ENCODE data around the gene DNM2. TPM values are rescaled to one million over a fixed set of nuclear protein-coding genes. Genes with fewer than 3 reads are reported as not detected.

Gene DNM2
- polyA plus RNA-seq, 2 of the 4 experiments (the other 2 are of a cell fraction) = 32.9 to 58.5 TPM

DNA sequence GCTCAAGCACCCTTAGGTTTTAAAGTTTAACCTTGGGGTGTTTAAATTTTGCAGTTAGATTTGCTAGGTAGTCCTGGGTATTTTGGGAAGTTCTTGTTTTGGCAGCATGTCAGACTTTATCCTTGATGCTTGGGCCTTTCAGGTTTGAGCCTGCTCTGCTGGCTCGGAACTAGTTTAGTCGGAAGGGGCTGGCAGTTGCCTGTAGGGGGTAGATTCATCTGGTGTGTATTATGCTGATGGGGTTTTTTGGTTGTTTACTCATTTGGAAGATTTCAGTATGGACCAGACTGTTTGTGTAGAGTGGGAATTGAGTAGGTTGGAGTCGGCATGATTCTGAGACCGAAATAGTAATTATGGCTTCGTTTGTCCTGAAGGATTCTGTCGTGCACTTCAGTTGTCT, 48.6 kb upstream of the DNM2 start:
- FAIRE-seq (no peak), DNase-seq (ENCODE audit: low read depth in 1 of 2, low spot score in 1 of 2) (no peak), ATAC-seq (no peak)
- 87% methylated on average over 6 of the region's 6 CpGs for WGBS (ENCODE audit: missing lambda C conversion rate)
- ChIA-PET CTCF (interaction anchor here (1.3 to 1.7 kb wide), 3 partner anchors 13 to 88 kb away, joined by 3 to 6 read pairs (median 4); no protein-coding TSS in a partner anchor), POLR2A (no interaction called here)
- Histone ChIP-seq H3K4me1 (peaks cover 17% of the 10 kb centered on the region; the same call in 2 of the 3 replicates), H3K27ac (no peak overlapping the region), H3K4me2 (no peak overlapping the region), H3K4me3 (no peak overlapping the region), H3K9me3 (no peaks in the 10 kb centered on the region)
- TF ChIP-seq, protein P1, sequence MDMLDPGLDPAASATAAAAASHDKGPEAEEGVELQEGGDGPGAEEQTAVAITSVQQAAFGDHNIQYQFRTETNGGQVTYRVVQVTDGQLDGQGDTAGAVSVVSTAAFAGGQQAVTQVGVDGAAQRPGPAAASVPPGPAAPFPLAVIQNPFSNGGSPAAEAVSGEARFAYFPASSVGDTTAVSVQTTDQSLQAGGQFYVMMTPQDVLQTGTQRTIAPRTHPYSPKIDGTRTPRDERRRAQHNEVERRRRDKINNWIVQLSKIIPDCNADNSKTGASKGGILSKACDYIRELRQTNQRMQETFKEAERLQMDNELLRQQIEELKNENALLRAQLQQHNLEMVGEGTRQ (IDR thresholded peaks at IDR 0.05) = no peak
- TF ChIP-seq EHMT2 (IDR thresholded peaks at IDR 0.05; ENCODE audit: low read depth) (no peak), MAZ (IDR thresholded peaks at IDR 0.05; ENCODE audit: borderline replicate concordance, low read depth, low read length) (no peak), RFX5 (IDR thresholded peaks at IDR 0.05) (no peak), FOXS1 (CRISPR knock-in tag; IDR thresholded peaks at IDR 0.05) (no peak), SREBF2 (IDR thresholded peaks at IDR 0.05) (no peak), FOSB (CRISPR knock-in tag; IDR thresholded peaks at IDR 0.05) (no peak), NPAS2 (CRISPR knock-in tag; IDR thresholded peaks at IDR 0.05; ENCODE audit: borderline replicate concordance) (no peak), HOXB13 (CRISPR knock-in tag; IDR thresholded peaks at IDR 0.05; ENCODE audit: low read depth) (no peak), ESRRA (IDR thresholded peaks at IDR 0.05; ENCODE audit: borderline replicate concordance, low read length) (no peak), CHD4 (IDR thresholded peaks at IDR 0.05; ENCODE audit: borderline replicate concordance) (no peak), BHLHE40 (IDR thresholded peaks at IDR 0.05; ENCODE audit: low read depth, low read length) (no peak), HDAC2 (IDR thresholded peaks at IDR 0.05) (no peak), NFE2L2 (conservative IDR thresholded peaks at IDR 0.05; ENCODE audit: low read length) (no peak), KDM1A (IDR thresholded peaks at IDR 0.05; ENCODE audit: low read depth) (no peak)
- TF ChIP-seq, protein P2, sequence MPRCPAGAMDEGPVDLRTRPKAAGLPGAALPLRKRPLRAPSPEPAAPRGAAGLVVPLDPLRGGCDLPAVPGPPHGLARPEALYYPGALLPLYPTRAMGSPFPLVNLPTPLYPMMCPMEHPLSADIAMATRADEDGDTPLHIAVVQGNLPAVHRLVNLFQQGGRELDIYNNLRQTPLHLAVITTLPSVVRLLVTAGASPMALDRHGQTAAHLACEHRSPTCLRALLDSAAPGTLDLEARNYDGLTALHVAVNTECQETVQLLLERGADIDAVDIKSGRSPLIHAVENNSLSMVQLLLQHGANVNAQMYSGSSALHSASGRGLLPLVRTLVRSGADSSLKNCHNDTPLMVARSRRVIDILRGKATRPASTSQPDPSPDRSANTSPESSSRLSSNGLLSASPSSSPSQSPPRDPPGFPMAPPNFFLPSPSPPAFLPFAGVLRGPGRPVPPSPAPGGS (IDR thresholded peaks at IDR 0.05) = no peak

DNA sequence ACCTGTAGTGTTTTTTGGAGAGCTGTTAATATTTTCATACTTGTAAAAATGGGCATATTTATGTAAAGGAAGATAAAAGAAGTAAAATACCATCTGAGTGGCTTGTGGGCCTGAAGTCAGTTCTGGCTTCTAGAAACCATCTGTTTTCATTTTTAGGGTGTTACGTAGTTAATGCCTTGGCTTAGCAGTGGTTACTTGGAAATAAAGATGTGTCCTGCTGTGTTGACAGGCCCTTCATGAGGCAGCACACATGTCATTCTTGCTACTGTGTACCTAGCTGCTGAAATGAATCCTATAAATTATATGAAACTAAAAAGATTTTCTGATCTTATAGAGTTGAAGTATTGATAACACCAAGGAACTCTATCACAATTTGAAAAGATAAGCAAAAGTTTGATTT, 47.7 kb upstream of the DNM2 start:
- DNase-seq (ENCODE audit: low read depth in 1 of 2, low spot score in 1 of 2) (no peak), ATAC-seq (no peak), FAIRE-seq (no peak)
- Histone ChIP-seq H3K9me3 (no peaks in the 10 kb centered on the region), H3K4me3 (no peak overlapping the region), H3K4me1 (peaks cover 17% of the 10 kb centered on the region; the same call in 2 of the 3 replicates), H3K4me2 (no peak overlapping the region), H3K27ac (no peak overlapping the region)
- WGBS (ENCODE audit: missing lambda C conversion rate) = 96% methylated on average over 1 of the region's 1 CpG
- ChIA-PET POLR2A (no interaction called here), CTCF (interaction anchor here (1.3 to 1.4 kb wide), 2 partner anchors 29 to 89 kb away, joined by 3 to 4 read pairs; no protein-coding TSS in a partner anchor)
- TF ChIP-seq SREBF2 (IDR thresholded peaks at IDR 0.05) (no peak), POLR2A (IDR thresholded peaks at IDR 0.05; ENCODE audit: low read length) (no peak), JUNB (IDR thresholded peaks at IDR 0.05) (no peak), NFE2L2 (conservative IDR thresholded peaks at IDR 0.05; ENCODE audit: low read length) (no peak), ZNF302 (CRISPR knock-in tag; IDR thresholded peaks at IDR 0.05) (no peak), RAD21 (conservative IDR thresholded peaks at IDR 0.05 in 1 of 2, IDR thresholded peaks at IDR 0.05 in 1 of 2) (no peak), ZFP36 (IDR thresholded peaks at IDR 0.05; ENCODE audit: borderline replicate concordance, partially characterized antibody) (no peak), NPAS2 (CRISPR knock-in tag; IDR thresholded peaks at IDR 0.05; ENCODE audit: borderline replicate concordance) (no peak), MYC (IDR thresholded peaks at IDR 0.05; ENCODE audit: borderline replicate concordance, low read length) (no peak), FOXS1 (CRISPR knock-in tag; IDR thresholded peaks at IDR 0.05) (no peak), RCOR1 (IDR thresholded peaks at IDR 0.05; ENCODE audit: low read depth, low read length) (no peak), HOXA7 (CRISPR knock-in tag; IDR thresholded peaks at IDR 0.05) (no peak), PHF8 (IDR thresholded peaks at IDR 0.05; ENCODE audit: borderline replicate concordance, low read depth) (no peak)
- TF ChIP-seq, protein P3, sequence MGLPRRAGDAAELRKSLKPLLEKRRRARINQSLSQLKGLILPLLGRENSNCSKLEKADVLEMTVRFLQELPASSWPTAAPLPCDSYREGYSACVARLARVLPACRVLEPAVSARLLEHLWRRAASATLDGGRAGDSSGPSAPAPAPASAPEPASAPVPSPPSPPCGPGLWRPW (IDR thresholded peaks at IDR 0.05) = no peak
- TF ChIP-seq, protein P4, sequence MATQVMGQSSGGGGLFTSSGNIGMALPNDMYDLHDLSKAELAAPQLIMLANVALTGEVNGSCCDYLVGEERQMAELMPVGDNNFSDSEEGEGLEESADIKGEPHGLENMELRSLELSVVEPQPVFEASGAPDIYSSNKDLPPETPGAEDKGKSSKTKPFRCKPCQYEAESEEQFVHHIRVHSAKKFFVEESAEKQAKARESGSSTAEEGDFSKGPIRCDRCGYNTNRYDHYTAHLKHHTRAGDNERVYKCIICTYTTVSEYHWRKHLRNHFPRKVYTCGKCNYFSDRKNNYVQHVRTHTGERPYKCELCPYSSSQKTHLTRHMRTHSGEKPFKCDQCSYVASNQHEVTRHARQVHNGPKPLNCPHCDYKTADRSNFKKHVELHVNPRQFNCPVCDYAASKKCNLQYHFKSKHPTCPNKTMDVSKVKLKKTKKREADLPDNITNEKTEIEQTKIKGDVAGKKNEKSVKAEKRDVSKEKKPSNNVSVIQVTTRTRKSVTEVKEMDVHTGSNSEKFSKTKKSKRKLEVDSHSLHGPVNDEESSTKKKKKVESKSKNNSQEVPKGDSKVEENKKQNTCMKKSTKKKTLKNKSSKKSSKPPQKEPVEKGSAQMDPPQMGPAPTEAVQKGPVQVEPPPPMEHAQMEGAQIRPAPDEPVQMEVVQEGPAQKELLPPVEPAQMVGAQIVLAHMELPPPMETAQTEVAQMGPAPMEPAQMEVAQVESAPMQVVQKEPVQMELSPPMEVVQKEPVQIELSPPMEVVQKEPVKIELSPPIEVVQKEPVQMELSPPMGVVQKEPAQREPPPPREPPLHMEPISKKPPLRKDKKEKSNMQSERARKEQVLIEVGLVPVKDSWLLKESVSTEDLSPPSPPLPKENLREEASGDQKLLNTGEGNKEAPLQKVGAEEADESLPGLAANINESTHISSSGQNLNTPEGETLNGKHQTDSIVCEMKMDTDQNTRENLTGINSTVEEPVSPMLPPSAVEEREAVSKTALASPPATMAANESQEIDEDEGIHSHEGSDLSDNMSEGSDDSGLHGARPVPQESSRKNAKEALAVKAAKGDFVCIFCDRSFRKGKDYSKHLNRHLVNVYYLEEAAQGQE (IDR thresholded peaks at IDR 0.05) = no peak
- TF ChIP-seq, protein P5, sequence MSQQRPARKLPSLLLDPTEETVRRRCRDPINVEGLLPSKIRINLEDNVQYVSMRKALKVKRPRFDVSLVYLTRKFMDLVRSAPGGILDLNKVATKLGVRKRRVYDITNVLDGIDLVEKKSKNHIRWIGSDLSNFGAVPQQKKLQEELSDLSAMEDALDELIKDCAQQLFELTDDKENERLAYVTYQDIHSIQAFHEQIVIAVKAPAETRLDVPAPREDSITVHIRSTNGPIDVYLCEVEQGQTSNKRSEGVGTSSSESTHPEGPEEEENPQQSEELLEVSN (IDR thresholded peaks at IDR 0.05; ENCODE audit: borderline replicate concordance, low read depth) = no peak
- TF ChIP-seq, protein P6, sequence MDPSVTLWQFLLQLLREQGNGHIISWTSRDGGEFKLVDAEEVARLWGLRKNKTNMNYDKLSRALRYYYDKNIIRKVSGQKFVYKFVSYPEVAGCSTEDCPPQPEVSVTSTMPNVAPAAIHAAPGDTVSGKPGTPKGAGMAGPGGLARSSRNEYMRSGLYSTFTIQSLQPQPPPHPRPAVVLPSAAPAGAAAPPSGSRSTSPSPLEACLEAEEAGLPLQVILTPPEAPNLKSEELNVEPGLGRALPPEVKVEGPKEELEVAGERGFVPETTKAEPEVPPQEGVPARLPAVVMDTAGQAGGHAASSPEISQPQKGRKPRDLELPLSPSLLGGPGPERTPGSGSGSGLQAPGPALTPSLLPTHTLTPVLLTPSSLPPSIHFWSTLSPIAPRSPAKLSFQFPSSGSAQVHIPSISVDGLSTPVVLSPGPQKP (IDR thresholded peaks at IDR 0.05; ENCODE audit: low read depth, low read length) = no peak
- TF ChIP-seq, protein P7, sequence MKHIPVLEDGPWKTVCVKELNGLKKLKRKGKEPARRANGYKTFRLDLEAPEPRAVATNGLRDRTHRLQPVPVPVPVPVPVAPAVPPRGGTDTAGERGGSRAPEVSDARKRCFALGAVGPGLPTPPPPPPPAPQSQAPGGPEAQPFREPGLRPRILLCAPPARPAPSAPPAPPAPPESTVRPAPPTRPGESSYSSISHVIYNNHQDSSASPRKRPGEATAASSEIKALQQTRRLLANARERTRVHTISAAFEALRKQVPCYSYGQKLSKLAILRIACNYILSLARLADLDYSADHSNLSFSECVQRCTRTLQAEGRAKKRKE (CRISPR knock-in tag; IDR thresholded peaks at IDR 0.05; ENCODE audit: low read depth) = no peak
